HG02678 (cell line): ENCODE data around the gene NFYC.

Experiments used
- ATAC-seq: cut with Tn5 transposase; IDR thresholded peaks from one replicate; pipeline ENCODE4 v1.9.1; 2021; ENCODE audit warnings: mild to moderate bottlenecking, moderate library complexity; ENCODE audit not compliant: unreplicated experiment

Gene NFYC

GRCh38 chr1:40691538-40692428 lies at the start of gene NFYC:
NFYC (plus strand) TSS chr1:40691704; CDS start chr1:40738844, 47,140 bp downstream.
- ATAC-seq: peak; percentile 80

DNA sequence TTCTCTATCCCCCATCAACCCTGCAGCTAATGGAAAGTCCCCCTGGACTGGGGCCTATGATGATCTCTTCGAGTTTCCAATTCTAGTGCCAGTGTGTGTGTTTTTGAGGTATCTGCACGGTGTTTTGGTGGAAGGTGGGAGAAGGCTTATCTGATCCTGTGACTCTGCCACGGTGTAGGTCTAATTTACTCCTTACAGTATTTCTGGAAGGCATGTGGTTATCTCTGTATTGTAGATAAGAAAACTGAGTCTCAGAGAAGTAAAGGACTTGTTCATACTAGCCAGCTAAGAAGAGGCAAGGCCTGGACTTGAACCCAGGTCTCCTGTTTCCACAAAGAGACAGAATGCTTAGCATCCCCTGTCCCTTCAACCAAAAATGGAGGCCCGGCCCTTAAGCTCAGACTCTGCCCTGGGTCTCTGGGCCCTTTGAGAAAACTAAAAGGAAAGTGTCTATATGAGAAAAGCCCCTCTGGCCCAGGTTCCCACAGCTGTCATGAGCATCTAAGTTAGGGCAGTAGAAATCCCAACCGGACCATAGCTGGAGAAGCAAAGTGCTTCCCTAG lies 46.3 kb upstream of the NFYC start:
- ATAC-seq: no peak

DNA sequence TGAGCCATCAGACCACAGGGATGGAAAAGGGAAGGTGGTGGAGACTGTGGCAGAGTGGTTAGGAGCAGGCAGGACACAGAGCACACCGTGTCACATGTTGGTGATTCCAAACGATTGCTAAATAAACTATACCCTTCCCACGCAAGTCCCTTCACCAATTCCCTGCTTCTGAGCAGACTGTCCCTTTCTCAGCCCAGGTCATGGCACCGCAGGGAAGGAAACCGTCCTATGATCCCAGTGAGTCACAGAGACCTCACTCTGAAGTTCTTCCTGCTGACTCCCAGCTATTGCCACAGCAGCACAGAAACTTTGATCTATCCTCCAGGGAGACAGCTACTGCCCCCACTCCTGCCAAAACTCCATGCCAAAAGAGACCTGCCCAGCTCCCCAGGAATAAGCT lies 45.2 kb upstream of the NFYC start:
- no peak for ATAC-seq

- no peak for ATAC-seq
Observed at GRCh38 chr1:40648200-40648599, 43.3 kb upstream of the NFYC start.

GRCh38 chr1:40648928-40649591 lies 42.4 kb upstream of the NFYC start:
- ATAC-seq: no peak

DNA sequence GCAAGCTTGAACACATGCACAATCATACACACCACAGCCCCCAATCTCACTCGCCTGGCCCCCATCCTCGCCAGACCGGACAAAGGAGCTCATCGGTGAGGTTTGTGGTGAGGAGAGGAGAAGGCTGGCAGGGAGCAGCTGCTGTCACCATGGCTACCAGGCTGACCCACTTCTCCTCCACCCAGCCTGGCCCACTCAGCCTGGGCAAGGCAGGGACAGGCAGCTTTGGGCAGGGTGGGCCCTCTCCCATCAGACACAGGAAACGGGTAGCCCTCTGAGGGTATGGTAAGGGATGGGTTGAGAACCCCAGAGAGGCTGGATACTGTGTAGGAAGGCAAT lies 41.9 kb upstream of the NFYC start:
- no peak for ATAC-seq

DNA sequence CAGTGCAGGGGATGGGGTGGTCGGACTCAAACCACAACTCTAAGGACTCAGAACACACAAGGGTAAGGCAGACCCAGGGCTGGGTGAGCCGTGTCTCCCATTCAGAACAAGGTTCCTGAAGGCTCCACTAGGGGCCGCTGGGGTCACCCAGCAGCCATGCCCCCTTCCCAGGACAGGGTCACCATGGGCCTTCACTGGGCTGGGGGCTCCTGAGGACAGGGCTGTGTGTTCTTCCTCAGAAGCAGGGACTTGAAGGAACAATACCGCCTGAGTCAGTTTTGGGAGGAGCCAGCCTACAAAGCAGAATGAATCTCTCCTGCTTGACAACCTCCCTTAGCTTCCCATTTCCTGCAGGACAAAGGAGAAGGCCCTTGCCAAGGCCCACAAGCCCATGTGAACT lies 41.4 kb upstream of the NFYC start:
- no peak for ATAC-seq

DNA sequence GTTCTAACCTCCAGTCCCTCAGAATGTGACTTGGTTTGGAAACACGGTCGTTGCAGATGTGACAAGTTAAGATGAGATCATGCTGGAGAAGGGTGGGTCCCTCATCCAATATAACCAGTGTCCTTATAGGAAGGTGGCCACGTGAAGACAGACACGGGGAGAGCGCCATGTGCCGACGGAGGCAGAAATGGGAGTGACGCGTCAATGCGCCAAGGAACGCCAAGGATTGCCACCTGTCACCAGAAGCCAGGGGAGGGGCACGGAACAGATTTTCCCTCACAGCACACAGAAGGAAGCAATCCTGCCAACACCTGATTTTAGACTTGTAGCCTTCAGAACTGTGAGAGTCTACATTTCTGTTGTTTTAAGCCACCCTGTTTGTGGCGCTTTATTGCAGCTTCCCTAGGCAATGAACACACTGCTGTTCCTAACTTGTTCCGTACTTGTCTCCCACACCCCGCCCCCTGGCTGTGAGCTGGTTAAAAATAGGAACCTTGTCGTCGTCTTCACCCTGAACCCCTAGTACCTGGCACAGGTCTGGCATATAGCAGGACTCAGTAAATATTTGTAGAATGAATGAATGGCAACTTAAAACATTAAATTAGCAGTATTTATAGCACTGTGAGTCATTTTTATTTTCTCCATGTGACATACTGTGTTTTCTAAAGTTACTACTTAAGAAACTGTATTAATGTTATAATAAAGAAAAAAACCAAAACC lies 40.2 kb upstream of the NFYC start:
- no peak for ATAC-seq

DNA sequence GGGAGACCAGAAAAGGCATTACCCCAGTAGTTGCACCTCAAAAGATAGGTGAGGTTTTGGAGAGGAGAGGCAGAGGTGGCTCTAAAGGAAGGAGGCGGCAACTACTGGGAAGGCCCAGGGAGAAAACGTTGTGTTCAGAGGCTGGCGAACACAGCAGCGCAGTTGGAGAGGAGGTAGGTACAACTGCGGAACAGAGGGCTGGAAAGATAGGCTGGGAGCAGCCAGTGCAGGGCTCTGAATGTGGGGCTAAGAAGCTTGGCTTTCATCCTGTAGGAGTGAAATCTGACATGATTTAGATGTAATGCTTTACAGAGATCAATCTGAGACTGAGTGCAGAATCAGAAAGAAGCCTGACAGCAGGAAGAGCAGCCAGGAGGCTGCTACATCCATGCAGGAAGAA lies 39.0 kb upstream of the NFYC start:
- ATAC-seq: no peak

- no peak for ATAC-seq
Observed at GRCh38 chr1:40652979-40653378, 38.5 kb upstream of the NFYC start.

DNA sequence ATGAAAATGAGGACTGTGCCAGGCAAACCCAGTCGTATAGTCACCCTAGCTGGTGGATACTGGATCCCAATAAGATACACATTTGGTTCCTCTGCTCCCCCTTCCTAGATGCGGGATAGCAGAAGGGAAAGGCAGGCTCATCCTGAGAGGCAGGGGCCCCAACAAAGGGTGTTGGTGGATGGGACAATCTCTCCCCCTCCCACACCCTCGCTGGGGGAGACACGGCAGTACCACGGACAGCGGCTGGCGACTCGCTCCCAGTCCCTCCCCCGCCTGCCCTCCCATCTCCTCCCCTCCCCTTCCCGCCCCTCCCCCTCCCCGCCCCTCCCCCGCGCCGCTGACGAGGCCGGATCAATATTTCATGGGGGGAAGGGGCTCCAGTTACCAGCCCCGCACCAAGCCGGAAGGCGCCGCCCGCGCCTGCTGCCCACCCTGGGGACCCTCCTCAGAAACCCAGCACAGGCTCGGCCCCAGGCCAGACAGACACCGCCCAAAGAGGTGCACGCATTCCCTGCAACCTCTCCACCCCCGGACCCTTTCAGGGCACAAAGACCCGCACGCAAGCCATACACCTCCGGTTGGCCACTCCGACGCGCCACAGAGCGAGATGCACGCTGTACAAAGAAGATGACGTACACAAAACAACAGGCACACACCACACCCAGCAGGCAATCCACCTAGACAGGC lies 37.5 kb upstream of the NFYC start:
- no peak for ATAC-seq

DNA sequence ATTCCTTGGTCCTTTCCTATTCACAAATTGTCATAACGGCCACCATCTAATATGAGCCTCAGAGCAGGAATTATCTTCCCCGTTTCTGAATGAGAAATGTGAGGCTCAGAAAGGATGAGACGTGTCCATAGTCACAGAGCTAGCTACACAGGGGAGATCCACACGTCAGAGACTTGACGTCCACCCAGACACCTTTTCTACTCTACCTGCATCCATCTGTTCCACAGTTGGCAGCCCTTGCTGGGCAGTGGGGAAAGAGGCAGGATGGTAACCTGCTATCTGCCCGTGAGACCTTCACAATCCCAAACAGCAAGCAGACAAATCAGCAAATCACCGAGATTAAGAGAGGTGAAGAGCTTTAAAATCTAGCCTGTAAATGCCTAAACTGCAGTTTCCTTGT lies 34.5 kb upstream of the NFYC start:
- ATAC-seq: no peak

DNA sequence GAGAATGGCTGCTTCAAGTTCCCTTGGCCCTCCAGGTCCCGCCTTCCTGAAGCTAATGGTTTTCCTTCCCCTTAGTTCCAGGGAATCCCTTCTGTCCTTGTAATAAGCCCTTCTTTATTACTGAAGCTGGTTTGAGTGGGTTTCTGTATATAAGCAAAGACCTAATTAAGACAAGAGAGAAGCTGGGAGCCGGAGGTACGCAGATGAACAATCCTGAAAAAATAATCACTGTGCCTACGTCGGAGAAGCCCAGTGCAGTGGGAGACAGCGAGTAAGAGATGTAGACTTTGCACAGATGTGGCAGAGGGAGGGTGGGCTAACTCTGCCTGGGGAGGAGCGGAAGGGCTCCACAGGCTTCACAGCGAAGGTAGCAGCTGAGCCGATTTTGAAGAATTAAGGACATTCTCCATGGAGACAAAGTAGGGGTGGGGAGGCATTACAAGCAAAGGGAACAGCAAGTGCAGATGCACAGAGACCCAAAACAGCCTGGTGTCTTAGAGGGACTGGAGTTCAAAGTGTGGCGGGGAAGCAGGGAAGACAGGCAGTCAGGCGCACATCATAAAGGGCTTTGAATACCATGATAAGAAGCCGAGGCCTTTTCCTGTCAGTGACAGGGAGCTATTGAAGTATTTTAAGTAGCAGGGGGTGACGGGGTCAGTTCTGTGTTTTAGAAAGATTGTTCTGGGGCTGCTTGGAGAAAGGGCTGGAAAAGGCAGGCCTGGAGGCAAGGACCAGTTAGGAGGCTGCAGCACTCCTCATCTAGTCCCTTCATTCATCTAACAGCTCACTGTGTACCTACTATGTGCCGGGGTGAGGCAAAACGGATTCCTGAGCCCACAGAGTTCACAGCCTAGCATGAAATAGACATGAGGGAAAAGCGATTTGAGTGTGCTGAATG lies 32.5 kb upstream of the NFYC start:
- ATAC-seq: no peak

GRCh38 chr1:40659649-40659947 lies 31.9 kb upstream of the NFYC start:
- no peak for ATAC-seq

GRCh38 chr1:40661678-40662077 lies 29.8 kb upstream of the NFYC start:
- no peak for ATAC-seq

- no peak for ATAC-seq
Observed at GRCh38 chr1:40662151-40662550, 29.4 kb upstream of the NFYC start.

- ATAC-seq: no peak
Observed at GRCh38 chr1:40662864-40663263, 28.6 kb upstream of the NFYC start.

GRCh38 chr1:40663324-40664166 lies 28.0 kb upstream of the NFYC start:
- ATAC-seq: no peak

GRCh38 chr1:40664167-40664537 lies 27.4 kb upstream of the NFYC start:
- no peak for ATAC-seq
